HEK293 (cell line): ENCODE data around the gene ZNF20.

ENCODE experiments used
- CTCF ChIA-PET: fragments of 350-600 bp; formaldehyde crosslinking; extraction: SDS; loops from one replicate; lab custom pipeline; 2021; ENCODE audit warnings: antibody characterized with exemption; lab: Yijun Ruan, JAX
- POLR2A ChIA-PET: fragments of 300-600 bp; formaldehyde crosslinking; extraction: SDS; loops from one replicate; lab custom pipeline; 2020; ENCODE audit warnings: antibody characterized with exemption, inconsistent platforms; lab: Yijun Ruan, JAX
- H3K27ac ChIP-seq: fragments of 200-500 bp; sonication (Bioruptor generic); 2 replicates; pipeline ENCODE4 v1.5.1; 2014; ENCODE audit warnings: low read depth, low read length, control low read depth, inconsistent platforms; ENCODE audit errors: extremely low read depth
- H3K36me3 ChIP-seq, 2 experiments: fragments of 200-500 bp in 1 of 2; sonication (Bioruptor generic) in 1 of 2; 1 replicate in 1 of 2; 2 replicates in 1 of 2; pipeline ENCODE4 v1.5.1; 2014 to 2017; ENCODE audit warnings: inconsistent platforms in 2 of 2, low read length in 2 of 2; ENCODE audit not compliant: control insufficient read depth in 2 of 2, insufficient read depth in 1 of 2
- H3K4me1 ChIP-seq: fragments of 200-500 bp; sonication (Bioruptor generic); 2 replicates; pipeline ENCODE4 v1.5.1; 2014; ENCODE audit warnings: mild to moderate bottlenecking, low read length, inconsistent platforms; ENCODE audit not compliant: control insufficient read depth, insufficient read depth
- H3K4me3 ChIP-seq: 2 replicates; pipeline ENCODE4 v1.5.1; 2011; ENCODE audit warnings: low read depth, mild to moderate bottlenecking, control low read depth, low read length, moderate library complexity
- H3K9me3 ChIP-seq: fragments of 200-500 bp; sonication (Bioruptor generic); 2 replicates; pipeline ENCODE4 v1.5.1; 2014; ENCODE audit warnings: low read depth, low read length, inconsistent platforms; ENCODE audit not compliant: control insufficient read depth, insufficient read depth
- FEZF1 ChIP-seq: fragments of 450-650 bp; formaldehyde crosslinking; IDR thresholded peaks from 2 replicates; pipeline ENCODE4 v1.5.1; 2016; ENCODE audit warnings: missing biosample characterization, missing genetic modification characterization
- GLIS2 ChIP-seq: fragments of 450-650 bp; formaldehyde crosslinking; IDR thresholded peaks from 2 replicates; pipeline ENCODE4 v1.5.1; 2016; ENCODE audit warnings: missing biosample characterization, missing genetic modification characterization
- KLF8 ChIP-seq: fragments of 450-650 bp; formaldehyde crosslinking; IDR thresholded peaks from 2 replicates; pipeline ENCODE4 v1.5.1; 2016; ENCODE audit warnings: missing biosample characterization, missing genetic modification characterization
- PRDM10 ChIP-seq: fragments of 450-650 bp; formaldehyde crosslinking; IDR thresholded peaks from 2 replicates; pipeline ENCODE4 v1.5.1; 2016; ENCODE audit warnings: missing biosample characterization, missing genetic modification characterization
- SCRT2 ChIP-seq: fragments of 450-650 bp; formaldehyde crosslinking; IDR thresholded peaks from 2 replicates; pipeline ENCODE4 v1.5.1; 2016; ENCODE audit warnings: missing biosample characterization, missing genetic modification characterization
- SETDB1 ChIP-seq: IDR thresholded peaks from one replicate; pipeline ENCODE4 v1.6.1; 2017; ENCODE audit warnings: mild to moderate bottlenecking, low read length, moderate library complexity, mixed read lengths; ENCODE audit not compliant: insufficient read length
- SP2 ChIP-seq: fragments of 450-650 bp; formaldehyde crosslinking; IDR thresholded peaks from 2 replicates; pipeline ENCODE4 v1.5.1; 2016; ENCODE audit warnings: missing biosample characterization, missing genetic modification characterization
- TRIM28 ChIP-seq: IDR thresholded peaks from 2 replicates; pipeline ENCODE4 v1.6.1; 2011; ENCODE audit warnings: low read length, control low read depth, borderline replicate concordance
- ZFP41 ChIP-seq: fragments of 450-650 bp; formaldehyde crosslinking; IDR thresholded peaks from 2 replicates; pipeline ENCODE4 v1.5.1; 2016; ENCODE audit warnings: missing biosample characterization, missing genetic modification characterization, borderline replicate concordance
- ZNF10 ChIP-seq: fragments of 450-650 bp; formaldehyde crosslinking; IDR thresholded peaks from 2 replicates; pipeline ENCODE4 v1.5.1; 2017; ENCODE audit warnings: missing biosample characterization, missing genetic modification characterization
- ZNF132 ChIP-seq: fragments of 450-650 bp; formaldehyde crosslinking; IDR thresholded peaks from 2 replicates; pipeline ENCODE4 v1.5.1; 2017; ENCODE audit warnings: missing biosample characterization, missing genetic modification characterization, borderline replicate concordance
- ZNF133 ChIP-seq: fragments of 450-650 bp; formaldehyde crosslinking; IDR thresholded peaks from 2 replicates; pipeline ENCODE4 v1.5.1; 2016; ENCODE audit warnings: missing biosample characterization, missing genetic modification characterization
- ZNF274 ChIP-seq, 2 experiments: fragments of 200-500 bp in 1 of 2; fragments of 450-650 bp in 1 of 2; sonication (Bioruptor generic) in 1 of 2; formaldehyde crosslinking in 1 of 2; IDR thresholded peaks; 2 replicates each; pipeline versions ENCODE4 v1.5.1 to v1.6.1; 2014 to 2016; ENCODE audit warnings: borderline replicate concordance in 1 of 2, inconsistent platforms in 1 of 2, low read length in 1 of 2, missing biosample characterization in 1 of 2, missing genetic modification characterization in 1 of 2
- ZNF529 ChIP-seq: fragments of 450-650 bp; formaldehyde crosslinking; IDR thresholded peaks from 2 replicates; pipeline ENCODE4 v1.5.1; 2017; ENCODE audit warnings: missing genetic modification characterization, missing biosample characterization; ENCODE audit not compliant: insufficient replicate concordance
- ZNF660 ChIP-seq: fragments of 450-650 bp; IDR thresholded peaks from 2 replicates; pipeline ENCODE4 v1.5.1; 2018; ENCODE audit warnings: missing biosample characterization, mild to moderate bottlenecking, missing genetic modification characterization
- ZNF677 ChIP-seq: fragments of 450-650 bp; IDR thresholded peaks from 2 replicates; pipeline ENCODE4 v1.5.0; 2018; ENCODE audit warnings: missing biosample characterization, mild to moderate bottlenecking, missing genetic modification characterization, moderate library complexity
- ZNF792 ChIP-seq: fragments of 450-650 bp; formaldehyde crosslinking; IDR thresholded peaks from 2 replicates; pipeline ENCODE4 v1.5.1; 2016; ENCODE audit warnings: missing biosample characterization, missing genetic modification characterization
- ZNF843 ChIP-seq: fragments of 450-650 bp; formaldehyde crosslinking; IDR thresholded peaks from 2 replicates; pipeline ENCODE4 v1.5.1; 2016; ENCODE audit warnings: missing biosample characterization, missing genetic modification characterization

ZNF20 gene

GRCh38 chr19:12155324-12155860 is 15.2 kb upstream of the ZNF20 start:
- H3K4me1 ChIP-seq = no peaks in the 10 kb centered on the region
- TF ChIP-seq SP2 (tag by site-specific recombination) (0 out of 2 replicates have a peak, but pooled peaks have one; percentile 1), ZNF133 (tag by site-specific recombination) (peak; percentile 95), SCRT2 (tag by site-specific recombination) (peak; percentile 75), ZNF677 (tag by site-specific recombination) (no peak)
- H3K27ac ChIP-seq = no peak overlapping the region
- peaks cover 16 to 41% of the 10 kb centered on the region in 2 experiments for H3K36me3 ChIP-seq
- peak overlapping the region; percentile 89 for H3K4me3 ChIP-seq
- ChIA-PET POLR2A (interaction anchor here (0.7 to 2.0 kb wide), 4 partner anchors 15 to 246 kb away, joined by 3 to 20 read pairs (median 6); partner anchors contain the start of genes ZNF20, ZNF563, ZNF799 and ZNF878), CTCF (interaction anchor here (1.6 kb wide), 1 partner anchor 96 kb away, joined by 3 read pairs; no protein-coding TSS in a partner anchor)
- H3K9me3 ChIP-seq = no peaks in the 10 kb centered on the region

- ChIA-PET POLR2A (no interaction called here), CTCF (interaction anchor here (0.6 to 0.8 kb wide), 2 partner anchors 134 to 155 kb away, joined by 3 read pairs; no protein-coding TSS in a partner anchor)
- Histone ChIP-seq H3K4me1 (no peaks in the 10 kb centered on the region), H3K36me3 (peaks cover 26 to 54% of the 10 kb centered on the region in 2 experiments; a peak in 2 of 3 replicates), H3K9me3 (no peaks in the 10 kb centered on the region), H3K4me3 (no peak overlapping the region), H3K27ac (no peak overlapping the region)
- TF ChIP-seq TRIM28 = peak; percentile 90; the same call in 1 of the 2 replicates
- no peak for TF ChIP-seq ZNF274 (IDR thresholded peaks at IDR 0.05; ENCODE audit: low read length)
- peak; percentile 98 for TF ChIP-seq ZNF274 (tag by site-specific recombination; IDR thresholded peaks at IDR 0.05; ENCODE audit: borderline replicate concordance)
- TF ChIP-seq ZNF660 = no peak
- TF ChIP-seq SETDB1 = peak; percentile 99
- TF ChIP-seq ZNF529 (tag by site-specific recombination) = peak; percentile 37
These were observed 5.2 kb upstream of the ZNF20 start for GRCh38 chr19:12145348-12145747.

- no peak for TF ChIP-seq FEZF1 (tag by site-specific recombination)
These were observed 1.2 kb upstream of the ZNF20 start for GRCh38 chr19:12141405-12141736.

GRCh38 chr19:12140545-12141404 is 625 bp upstream of the ZNF20 start:
- Histone ChIP-seq H3K4me3 (peak overlapping the region; percentile 10), H3K4me1 (no peaks in the 10 kb centered on the region), H3K27ac (no peak overlapping the region), H3K36me3 (peaks cover 10 to 42% of the 10 kb centered on the region in 2 experiments; a peak in 2 of 3 replicates), H3K9me3 (no peaks in the 10 kb centered on the region)
- CTCF ChIA-PET = interaction anchor here (0.8 to 2.3 kb wide), 24 partner anchors 9 to 439 kb away, joined by 3 to 17 read pairs (median 4); partner anchors contain the start of genes ZNF136, ZNF442, ZNF491 and ZNF625
- POLR2A ChIA-PET = interaction anchor here (0.6 to 1.5 kb wide), 13 partner anchors 10 to 343 kb away, joined by 3 to 20 read pairs (median 4); partner anchors contain the start of genes ZNF136, ZNF433, ZNF442 and ZNF625
- TF ChIP-seq GLIS2 (tag by site-specific recombination) (no peak), ZNF792 (tag by site-specific recombination) (no peak), ZFP41 (tag by site-specific recombination) (no peak), ZNF10 (tag by site-specific recombination) (no peak), ZNF132 (tag by site-specific recombination) (no peak), KLF8 (no peak), SP2 (tag by site-specific recombination) (no peak), PRDM10 (no peak), ZNF843 (tag by site-specific recombination) (no peak)

More at GRCh38 chr19:12141405-12141736, 1.2 kb upstream of the ZNF20 start:
- H3K27ac ChIP-seq = no peak overlapping the region
- peaks cover 14 to 46% of the 10 kb centered on the region in 2 experiments; a peak in 2 of 3 replicates for H3K36me3 ChIP-seq
- POLR2A ChIA-PET = interaction anchor here (1.4 kb wide), 1 partner anchor 9 kb away, joined by 3 read pairs; no protein-coding TSS in a partner anchor
- H3K4me3 ChIP-seq = no peak overlapping the region
- CTCF ChIA-PET = interaction anchor here (0.8 to 2.3 kb wide), 18 partner anchors 9 to 440 kb away, joined by 3 to 17 read pairs (median 4); partner anchors contain the start of genes ZNF136, ZNF491 and ZNF625
- H3K9me3 ChIP-seq = no peaks in the 10 kb centered on the region
- H3K4me1 ChIP-seq = no peaks in the 10 kb centered on the region
